Uterus (tissue), 2 donors: ENCODE results near the gene RABGAP1L.

Source experiments
- CTCF ChIP-seq, 4 experiments: fragments of 200-600 bp in 2 of 4; fragments of 450-650 bp in 2 of 4; sonication (generic) in 2 of 4; IDR thresholded peaks; one replicate each; pipeline ENCODE4 v1.5.1; 2016 to 2019; ENCODE audit warnings: antibody characterized with exemption in 4 of 4, mild to moderate bottlenecking in 2 of 4, moderate library complexity in 1 of 4
- POLR2A ChIP-seq, 2 donors: fragments of 450-650 bp; IDR thresholded peaks; one replicate each; pipeline ENCODE4 v1.6.1; 2016; ENCODE audit warnings: antibody characterized with exemption in 2 of 2, mild to moderate bottlenecking in 1 of 2, moderate library complexity in 1 of 2

DNA sequence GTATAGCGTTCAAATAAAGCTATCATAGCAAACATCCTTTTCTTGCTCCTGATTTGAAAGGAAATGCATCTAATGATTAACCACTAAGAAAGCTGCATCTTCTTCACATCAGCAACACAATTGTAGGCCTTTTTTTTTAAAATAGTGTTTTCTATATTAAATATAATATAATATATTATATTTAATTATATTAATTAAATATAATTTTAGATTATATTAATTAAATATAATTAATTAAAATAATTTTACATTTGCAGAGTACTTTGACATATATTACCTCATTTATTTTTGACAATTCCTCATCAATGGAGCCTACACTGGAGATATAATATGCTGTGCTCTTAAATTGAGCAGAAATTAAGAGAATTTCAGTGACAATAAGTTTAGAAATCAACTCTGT is 481.5 kb downstream of the RABGAP1L start:
- TF ChIP-seq CTCF (IDR thresholded peaks at IDR 0.05) (no peak), POLR2A (IDR thresholded peaks at IDR 0.05) (no peak)
